HUES48 (cell line): ENCODE results near the gene NIBAN1.

ENCODE experiments used
- H3K27ac ChIP-seq: one replicate; pipeline ENCODE4 v1.7.0; 2013; ENCODE audit warnings: low read depth, low read length, inconsistent platforms
- H3K27me3 ChIP-seq: 2 replicates; pipeline ENCODE4 v1.6.1; 2013; ENCODE audit warnings: mild to moderate bottlenecking, low read length; ENCODE audit not compliant: control insufficient read depth, insufficient read depth
- H3K36me3 ChIP-seq: 2 replicates; pipeline ENCODE4 v1.6.1; 2013; ENCODE audit warnings: low read length; ENCODE audit not compliant: control insufficient read depth, insufficient read depth
- H3K4me1 ChIP-seq: 2 replicates; pipeline ENCODE4 v1.6.1; 2013; ENCODE audit warnings: mild to moderate bottlenecking, low read length; ENCODE audit not compliant: control insufficient read depth, insufficient read depth
- H3K4me3 ChIP-seq: 2 replicates; pipeline ENCODE4 v1.5.1; 2013; ENCODE audit warnings: mild to moderate bottlenecking, low read depth, low read length
- H3K9ac ChIP-seq: 2 replicates; pipeline ENCODE4 v1.6.1; 2013; ENCODE audit warnings: mild to moderate bottlenecking, low read depth, low read length, moderate library complexity
- H3K9me3 ChIP-seq: 2 replicates; pipeline ENCODE4 v1.6.1; 2013; ENCODE audit warnings: low read length; ENCODE audit not compliant: control insufficient read depth, insufficient read depth

Gene NIBAN1

DNA sequence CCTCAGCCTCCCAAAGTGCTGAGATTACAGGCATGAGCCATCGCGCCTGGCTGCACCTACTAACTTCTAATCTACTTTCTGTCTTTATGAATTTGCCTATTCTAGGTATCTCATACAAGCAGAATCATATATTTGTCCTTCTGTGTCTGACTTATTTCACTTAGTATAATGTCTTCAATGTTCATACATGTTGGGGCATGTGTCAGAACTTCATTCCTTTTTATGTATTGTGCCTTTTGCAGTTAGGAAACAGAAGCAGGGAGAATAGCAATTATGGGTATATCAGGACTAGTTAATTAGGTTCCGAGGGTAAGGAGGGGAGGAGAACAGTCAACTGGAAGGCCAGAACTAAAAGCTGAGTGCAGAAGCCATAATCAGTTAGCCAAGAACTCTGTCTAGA lies 18.0 kb upstream of the NIBAN1 start:
- Histone ChIP-seq H3K27me3 (no peaks in the 10 kb centered on the region), H3K36me3 (no peaks in the 10 kb centered on the region), H3K9ac (no peak overlapping the region), H3K9me3 (no peaks in the 10 kb centered on the region), H3K27ac (no peak overlapping the region), H3K4me3 (no peak overlapping the region), H3K4me1 (peaks cover 6% of the 10 kb centered on the region; the same call in 1 of the 2 replicates)

DNA sequence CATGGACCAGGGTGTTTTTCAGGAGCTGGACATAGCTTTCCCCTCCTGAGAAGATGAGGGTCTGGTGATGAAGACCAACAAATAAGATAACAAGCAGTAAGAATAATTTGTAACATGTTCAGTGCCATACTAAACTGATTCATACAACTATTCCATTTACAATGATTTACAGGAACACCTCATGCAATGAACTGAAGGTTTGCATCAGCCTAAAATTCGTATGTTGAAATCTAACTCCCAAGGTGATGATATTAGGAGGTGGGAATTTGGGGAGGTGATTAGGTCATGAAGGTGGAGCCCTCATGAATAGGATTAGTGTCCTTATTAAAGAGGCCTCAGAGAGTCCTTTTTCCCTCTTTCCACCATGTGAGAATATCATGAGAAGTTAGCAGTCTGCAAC lies 15.9 kb upstream of the NIBAN1 start:
- no peak overlapping the region for H3K27ac ChIP-seq
- H3K27me3 ChIP-seq: no peaks in the 10 kb centered on the region
- no peak overlapping the region for H3K9ac ChIP-seq
- H3K9me3 ChIP-seq: no peaks in the 10 kb centered on the region
- peaks cover 9% of the 10 kb centered on the region; the same call in 1 of the 2 replicates for H3K4me1 ChIP-seq
- H3K36me3 ChIP-seq: no peaks in the 10 kb centered on the region
- H3K4me3 ChIP-seq: no peak overlapping the region

DNA sequence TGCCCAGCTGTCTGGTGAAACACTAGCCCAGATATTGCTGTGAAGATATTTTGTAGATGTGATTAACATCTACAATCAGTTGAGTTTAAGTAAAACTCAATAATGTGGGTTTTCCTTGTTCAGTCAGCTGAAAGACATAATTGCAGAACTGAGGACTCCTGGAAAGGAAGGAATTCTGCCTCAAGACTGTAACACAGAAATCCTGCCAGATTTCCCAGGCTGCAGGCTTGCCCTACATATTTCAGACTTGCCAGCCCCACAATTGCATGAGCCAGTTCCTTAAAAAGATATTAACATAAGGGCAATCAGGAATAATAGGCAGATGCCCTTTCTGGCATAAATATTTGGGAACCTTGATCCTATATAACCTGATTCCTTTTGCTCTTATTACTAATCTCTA lies 14.2 kb upstream of the NIBAN1 start:
- Histone ChIP-seq H3K9me3 (no peaks in the 10 kb centered on the region), H3K27ac (no peak overlapping the region), H3K4me1 (0 out of 2 replicates have a peak, but pooled peaks cover 3% of the 10 kb centered on the region), H3K4me3 (no peak overlapping the region), H3K36me3 (no peaks in the 10 kb centered on the region), H3K27me3 (no peaks in the 10 kb centered on the region), H3K9ac (no peak overlapping the region)

DNA sequence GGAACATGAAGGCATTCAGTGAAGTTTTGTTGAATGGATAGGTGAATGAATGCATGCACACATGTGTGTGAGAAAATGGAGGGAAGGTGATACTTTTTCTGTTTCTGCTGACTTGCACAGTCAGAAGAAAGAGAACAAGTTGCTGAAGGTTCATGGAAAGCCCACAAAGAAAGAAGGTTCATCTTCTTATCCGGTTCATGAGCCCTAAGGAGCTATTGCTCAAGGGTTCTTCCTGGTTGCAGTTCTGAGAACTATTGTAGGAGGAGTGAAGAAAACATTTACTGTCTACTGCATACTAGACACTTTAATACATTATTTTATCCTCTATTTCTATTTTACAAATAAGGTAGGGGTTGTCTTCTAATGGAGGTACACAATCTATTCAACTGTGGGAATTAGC lies 13.4 kb upstream of the NIBAN1 start:
- Histone ChIP-seq H3K27me3 (no peaks in the 10 kb centered on the region), H3K9me3 (no peaks in the 10 kb centered on the region), H3K4me3 (no peak overlapping the region), H3K9ac (no peak overlapping the region), H3K4me1 (0 out of 2 replicates have a peak, but pooled peaks cover 3% of the 10 kb centered on the region), H3K27ac (no peak overlapping the region), H3K36me3 (no peaks in the 10 kb centered on the region)

DNA sequence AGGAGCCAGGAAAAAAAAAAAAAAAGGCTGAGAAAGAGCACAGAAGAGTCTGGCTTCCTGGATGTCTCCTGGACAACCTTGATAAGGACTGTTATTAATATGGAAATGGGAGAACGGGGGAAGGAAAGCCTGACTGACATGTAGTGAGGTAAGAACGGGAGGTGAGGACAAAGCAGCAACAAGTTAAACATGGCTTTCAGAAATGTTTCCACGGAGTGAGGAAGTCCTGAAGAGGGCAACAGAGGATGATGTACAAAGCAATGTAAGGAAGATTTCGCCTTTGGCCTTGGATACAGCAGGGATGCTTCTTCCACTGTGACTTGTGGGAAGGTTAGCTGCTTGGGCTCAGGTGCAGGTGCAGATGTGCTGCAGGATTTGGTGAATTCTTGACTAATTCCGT lies 11.9 kb upstream of the NIBAN1 start:
- H3K36me3 ChIP-seq: no peaks in the 10 kb centered on the region

DNA sequence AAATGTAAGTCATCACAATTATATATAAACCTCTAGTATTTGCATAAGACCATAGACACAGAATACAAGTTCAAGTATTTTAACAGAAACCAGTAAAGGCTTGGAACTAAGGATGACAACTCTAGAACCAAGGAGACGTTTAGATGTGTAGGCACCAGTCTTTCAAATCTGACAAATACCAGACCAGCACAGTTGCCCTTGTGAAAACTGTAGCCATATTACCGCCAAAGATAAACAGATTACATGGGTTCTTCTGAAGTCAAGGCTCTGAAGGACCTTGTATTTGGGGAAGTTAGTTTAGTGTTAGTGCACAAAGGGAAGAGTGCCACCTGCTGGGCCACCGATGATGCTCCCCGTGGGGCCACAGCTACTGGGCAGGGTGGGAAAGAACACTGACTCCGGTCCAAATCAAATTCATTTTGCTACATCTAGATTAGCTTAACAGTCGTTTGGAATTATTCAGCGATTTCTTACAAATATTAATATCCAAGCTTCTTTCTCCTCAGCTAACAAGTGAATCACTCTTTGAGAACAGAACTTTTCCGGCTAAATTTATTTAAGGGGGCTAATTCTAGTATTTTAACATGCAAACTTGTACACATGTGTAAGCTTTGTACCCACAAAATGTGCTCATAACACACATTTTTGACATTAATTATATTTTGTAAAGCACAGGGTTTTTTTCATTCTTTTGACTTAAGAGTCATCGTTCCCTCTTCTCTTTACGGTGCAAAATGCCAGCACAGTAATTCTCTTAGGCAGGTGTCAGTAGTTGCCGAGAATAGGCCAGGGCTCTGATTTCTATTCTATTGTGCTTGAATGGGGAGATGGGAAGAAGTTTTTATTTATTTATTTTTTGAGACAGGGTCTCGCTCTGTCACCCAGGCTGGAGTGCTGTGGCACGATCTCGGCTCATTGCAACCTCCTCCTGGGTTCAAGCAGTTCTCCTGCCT lies 8.0 kb upstream of the NIBAN1 start:
- Histone ChIP-seq H3K27me3 (no peaks in the 10 kb centered on the region), H3K27ac (no peak overlapping the region), H3K4me1 (peaks cover 3% of the 10 kb centered on the region; the same call in 1 of the 2 replicates), H3K4me3 (no peak overlapping the region), H3K36me3 (no peaks in the 10 kb centered on the region), H3K9me3 (no peaks in the 10 kb centered on the region), H3K9ac (no peak overlapping the region)

More for the DNA sequence above, 11.9 kb upstream of the NIBAN1 start:
- H3K9ac ChIP-seq: no peak overlapping the region
- H3K4me3 ChIP-seq: no peak overlapping the region
- no peak overlapping the region for H3K27ac ChIP-seq
- no peaks in the 10 kb centered on the region for H3K9me3 ChIP-seq
- H3K4me1 ChIP-seq: peaks cover 3% of the 10 kb centered on the region; the same call in 1 of the 2 replicates
- no peaks in the 10 kb centered on the region for H3K27me3 ChIP-seq

DNA sequence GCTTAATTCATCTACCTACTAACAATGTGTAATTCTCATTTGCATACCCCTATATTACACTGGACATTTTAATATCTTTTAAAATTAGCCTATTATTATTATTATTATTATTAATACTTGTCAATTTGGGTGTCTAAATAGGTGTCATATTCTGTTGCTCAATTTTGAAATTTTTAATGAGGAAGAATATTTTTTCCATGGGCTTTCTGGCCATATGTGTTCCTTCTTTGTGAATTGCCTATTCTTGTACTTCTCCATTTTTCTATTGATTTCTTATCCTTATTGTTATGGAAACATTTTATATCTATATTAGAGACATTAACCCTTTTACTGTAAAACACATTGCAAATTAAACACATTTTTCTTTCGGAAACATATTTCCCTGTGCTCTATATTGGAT lies 6.4 kb upstream of the NIBAN1 start:
- H3K9ac ChIP-seq: no peak overlapping the region
- H3K9me3 ChIP-seq: no peaks in the 10 kb centered on the region
- no peak overlapping the region for H3K27ac ChIP-seq
- peaks cover 8% of the 10 kb centered on the region for H3K27me3 ChIP-seq
- H3K4me1 ChIP-seq: no peaks in the 10 kb centered on the region; the same call in 1 of the 2 replicates
- no peaks in the 10 kb centered on the region for H3K36me3 ChIP-seq
- no peak overlapping the region for H3K4me3 ChIP-seq

DNA sequence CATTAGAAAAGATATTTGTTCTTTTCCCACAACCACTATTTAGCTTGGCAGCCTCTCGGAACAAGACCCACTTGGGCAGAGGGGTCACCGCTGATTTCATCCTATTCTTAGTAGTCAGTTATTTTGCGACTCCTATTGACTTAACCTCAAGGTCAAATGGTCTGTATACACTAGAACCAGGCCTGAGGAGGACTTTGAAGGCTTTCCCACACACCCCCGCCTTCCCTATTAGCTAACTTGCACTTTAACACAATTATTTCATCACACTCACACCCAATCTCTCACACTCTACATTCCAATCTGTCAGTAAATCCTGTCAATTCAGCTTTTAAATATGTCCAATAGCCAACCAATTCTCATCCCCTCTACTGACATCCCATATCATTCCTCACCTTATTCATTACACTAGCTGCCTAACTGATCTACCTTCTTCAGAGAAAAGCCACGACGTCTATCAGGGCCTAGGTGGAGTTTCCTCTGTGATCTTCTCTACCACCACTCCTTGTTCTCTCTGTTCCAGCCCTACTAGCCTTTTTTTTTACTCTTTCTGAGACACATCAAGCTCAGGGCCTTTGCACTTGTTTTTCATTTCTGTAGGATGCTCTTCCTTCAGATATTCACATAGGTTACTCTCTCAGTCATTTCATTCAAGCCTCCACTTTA lies 1.0 kb upstream of the NIBAN1 start:
- Histone ChIP-seq H3K9ac (no peak overlapping the region), H3K36me3 (no peaks in the 10 kb centered on the region), H3K9me3 (no peaks in the 10 kb centered on the region), H3K27ac (no peak overlapping the region), H3K4me3 (no peak overlapping the region), H3K4me1 (peaks cover 12% of the 10 kb centered on the region), H3K27me3 (peaks cover 43% of the 10 kb centered on the region)

DNA sequence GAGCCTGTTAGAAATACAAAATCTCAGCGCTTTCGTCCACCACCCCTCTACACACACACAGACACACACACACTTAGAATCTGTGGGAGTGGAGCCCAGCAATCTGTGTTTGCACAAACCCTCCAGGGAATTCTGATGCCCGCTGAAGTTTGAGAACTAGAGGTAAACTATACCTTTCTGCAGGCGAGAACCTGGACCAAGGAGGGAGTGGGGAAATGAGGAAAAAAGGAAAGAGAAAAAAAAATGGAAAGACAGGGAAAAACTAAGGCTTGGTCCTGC lies 468 bp upstream of the NIBAN1 start:
- H3K36me3 ChIP-seq: no peaks in the 10 kb centered on the region
- no peak overlapping the region for H3K27ac ChIP-seq
- H3K4me3 ChIP-seq: peak overlapping the region; percentile 86
- peaks cover 43% of the 10 kb centered on the region for H3K27me3 ChIP-seq
- peaks cover 12% of the 10 kb centered on the region for H3K4me1 ChIP-seq
- no peaks in the 10 kb centered on the region for H3K9me3 ChIP-seq
- peak overlapping the region; percentile 80; the same call in 1 of the 2 replicates for H3K9ac ChIP-seq

DNA sequence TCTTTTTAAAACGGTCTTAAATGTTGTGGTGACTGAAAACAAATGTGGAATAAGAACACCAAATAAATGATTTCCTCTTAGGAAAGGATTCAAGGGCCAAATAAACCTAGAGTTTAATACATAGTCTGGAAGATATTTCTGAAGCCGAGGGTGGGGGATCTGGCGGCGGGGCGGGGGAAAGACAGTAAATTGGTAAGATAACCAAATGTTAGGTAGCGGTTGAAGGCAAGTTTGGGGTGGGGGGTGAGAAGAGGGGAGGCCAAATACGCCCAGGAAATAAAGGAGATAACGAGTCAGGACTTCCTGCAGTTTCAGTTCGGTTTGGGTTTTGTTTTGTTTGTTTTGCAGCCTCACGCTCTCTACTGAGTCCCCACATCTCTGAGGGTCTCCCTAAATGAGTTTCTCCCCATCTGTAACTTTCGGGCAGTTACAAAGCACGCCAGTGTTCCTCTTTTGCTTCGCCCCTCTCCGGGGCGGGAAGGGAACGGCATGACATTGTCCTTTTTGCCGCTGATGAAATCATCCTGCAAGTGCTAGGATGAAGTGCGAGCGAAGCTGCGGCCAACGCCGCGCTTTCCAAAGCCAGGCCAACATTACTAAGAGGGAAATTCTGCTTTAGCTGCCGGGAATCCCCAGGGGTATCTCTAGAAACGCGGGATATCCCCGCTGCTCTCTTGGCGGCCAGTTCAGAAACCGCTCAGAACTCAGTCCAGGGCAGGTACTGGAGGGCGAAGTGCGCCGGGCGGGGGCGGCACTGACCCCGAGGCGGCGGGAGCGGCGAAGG lies 844 bp downstream of the NIBAN1 start:
- no peaks in the 10 kb centered on the region for H3K9me3 ChIP-seq
- H3K27me3 ChIP-seq: peaks cover 43% of the 10 kb centered on the region
- peak overlapping the region; percentile 58 for H3K27ac ChIP-seq
- H3K4me3 ChIP-seq: peak overlapping the region; percentile 86
- H3K4me1 ChIP-seq: peaks cover 12% of the 10 kb centered on the region
- no peaks in the 10 kb centered on the region for H3K36me3 ChIP-seq
- H3K9ac ChIP-seq: peak overlapping the region; percentile 80
